AG04450 (cell line): ENCODE results near the gene RBM11. TPM values are rescaled to one million over a fixed set of nuclear protein-coding genes. Genes with fewer than 3 reads are reported as not detected.

Source experiments
- CTCF ChIA-PET: fragments of 300-600, 350-600 bp; formaldehyde crosslinking; extraction: SDS; loops from one replicate; lab custom pipeline; 2022; ENCODE audit warnings: antibody characterized with exemption, inconsistent platforms; lab: Charles Lee
- POLR2A ChIA-PET: fragments of 350-600 bp; formaldehyde crosslinking; extraction: SDS; loops from one replicate; lab custom pipeline; 2021; ENCODE audit warnings: antibody characterized with exemption, inconsistent platforms; lab: Yijun Ruan, JAX
- DNase-seq: peaks from one replicate; pipeline ENCODE4 v3.0.0-alpha.2; 2011; ENCODE audit warnings: low read depth, low spot score
- H3K27ac ChIP-seq: one replicate; pipeline ENCODE4 v1.5.1; 2012; ENCODE audit warnings: low read depth, low read length, control low read depth
- H3K27me3 ChIP-seq: one replicate; pipeline ENCODE4 v1.6.0; 2012; ENCODE audit warnings: low read length; ENCODE audit not compliant: control insufficient read depth, insufficient read depth
- H3K4me3 ChIP-seq: 2 replicates; pipeline ENCODE4 v1.5.1; 2011; ENCODE audit warnings: mild to moderate bottlenecking, low read depth, low read length, control low read depth
- H3K9me3 ChIP-seq: 2 replicates; pipeline ENCODE4 v1.5.1; 2012; ENCODE audit warnings: low read length; ENCODE audit not compliant: control insufficient read depth, insufficient read depth
- polyA plus RNA-seq: library from polyadenylated mRNA; depleted of rRNA; stranded (reverse); fragments of >200 nt; gene quantifications from 2 replicates; pipeline ENCODE4 v1.2.3, GENCODE V29; 2011
- TF ChIP-seq, protein P1 (sequence below): IDR thresholded peaks from 2 replicates; pipeline ENCODE4 v1.5.1; 2011; ENCODE audit warnings: low read depth, low read length, control low read depth, inconsistent platforms

The RBM11 gene
- polyA plus RNA-seq, 1 experiment: not detected

DNA sequence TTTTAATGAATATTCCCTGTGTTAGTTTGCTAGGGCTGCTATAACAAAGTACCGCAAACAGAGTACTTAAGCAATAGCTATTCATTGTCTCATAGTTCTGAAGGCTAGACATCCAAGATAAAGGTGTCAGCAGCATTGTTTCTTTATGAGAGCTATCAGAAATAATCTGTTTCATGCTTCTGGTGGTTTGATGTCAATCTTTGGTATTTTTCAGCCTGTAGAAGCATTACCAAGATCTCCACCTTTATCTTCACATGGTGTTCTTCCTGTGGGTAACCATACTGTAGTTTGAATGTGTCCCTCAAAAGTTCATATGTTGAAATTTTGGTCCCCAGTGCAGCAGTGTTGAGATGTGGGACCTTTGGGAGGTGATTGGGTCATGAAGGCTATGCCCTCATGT is 7.4 kb downstream of the RBM11 start:
- ChIA-PET CTCF (no interaction called here), POLR2A (no interaction called here)
- Histone ChIP-seq H3K4me3 (no peak overlapping the region), H3K27ac (no peak overlapping the region), H3K9me3 (no peaks in the 10 kb centered on the region; the same call in 1 of the 2 replicates), H3K27me3 (no peaks in the 10 kb centered on the region)
- TF ChIP-seq, protein P1, sequence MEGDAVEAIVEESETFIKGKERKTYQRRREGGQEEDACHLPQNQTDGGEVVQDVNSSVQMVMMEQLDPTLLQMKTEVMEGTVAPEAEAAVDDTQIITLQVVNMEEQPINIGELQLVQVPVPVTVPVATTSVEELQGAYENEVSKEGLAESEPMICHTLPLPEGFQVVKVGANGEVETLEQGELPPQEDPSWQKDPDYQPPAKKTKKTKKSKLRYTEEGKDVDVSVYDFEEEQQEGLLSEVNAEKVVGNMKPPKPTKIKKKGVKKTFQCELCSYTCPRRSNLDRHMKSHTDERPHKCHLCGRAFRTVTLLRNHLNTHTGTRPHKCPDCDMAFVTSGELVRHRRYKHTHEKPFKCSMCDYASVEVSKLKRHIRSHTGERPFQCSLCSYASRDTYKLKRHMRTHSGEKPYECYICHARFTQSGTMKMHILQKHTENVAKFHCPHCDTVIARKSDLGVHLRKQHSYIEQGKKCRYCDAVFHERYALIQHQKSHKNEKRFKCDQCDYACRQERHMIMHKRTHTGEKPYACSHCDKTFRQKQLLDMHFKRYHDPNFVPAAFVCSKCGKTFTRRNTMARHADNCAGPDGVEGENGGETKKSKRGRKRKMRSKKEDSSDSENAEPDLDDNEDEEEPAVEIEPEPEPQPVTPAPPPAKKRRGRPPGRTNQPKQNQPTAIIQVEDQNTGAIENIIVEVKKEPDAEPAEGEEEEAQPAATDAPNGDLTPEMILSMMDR: no peak
- DNase-seq: no peak

DNA sequence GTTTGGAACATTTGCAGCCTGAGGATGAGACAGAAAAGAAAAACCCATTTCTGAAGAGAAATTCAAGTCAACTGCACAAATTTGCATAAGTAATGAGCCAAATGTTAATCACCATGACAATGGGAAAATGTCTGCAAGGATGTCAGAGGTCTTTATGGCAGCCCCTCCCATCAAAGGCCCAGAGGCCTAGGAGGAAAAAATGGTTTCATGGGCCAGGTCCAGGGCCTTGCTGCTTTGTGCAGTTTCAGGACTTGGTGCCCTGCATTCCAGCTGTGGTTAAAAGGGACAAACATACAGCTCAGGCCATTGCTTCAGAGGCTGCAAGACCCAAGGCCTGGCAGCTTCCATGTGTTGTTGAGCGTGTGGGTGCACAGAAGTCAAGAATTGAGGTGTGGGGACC is 13.4 kb downstream of the RBM11 start:
- ChIA-PET POLR2A (no interaction called here), CTCF (no interaction called here)
- Histone ChIP-seq H3K4me3 (no peak overlapping the region), H3K27ac (no peak overlapping the region), H3K27me3 (no peaks in the 10 kb centered on the region), H3K9me3 (peaks cover 7% of the 10 kb centered on the region)
- TF ChIP-seq, protein P1: no peak
- no peak for DNase-seq

GRCh38 chr21:14235101-14235500 is 19.1 kb downstream of the RBM11 start:
- no peak for DNase-seq
- TF ChIP-seq, protein P1: no peak
- Histone ChIP-seq H3K9me3 (peaks cover 3% of the 10 kb centered on the region; the same call in 1 of the 2 replicates), H3K27me3 (no peaks in the 10 kb centered on the region), H3K4me3 (no peak overlapping the region), H3K27ac (no peak overlapping the region)
- ChIA-PET CTCF (no interaction called here), POLR2A (interaction anchor here (0.7 kb wide), 1 partner anchor 1393 kb away, joined by 4 read pairs; no protein-coding TSS in a partner anchor)

DNA sequence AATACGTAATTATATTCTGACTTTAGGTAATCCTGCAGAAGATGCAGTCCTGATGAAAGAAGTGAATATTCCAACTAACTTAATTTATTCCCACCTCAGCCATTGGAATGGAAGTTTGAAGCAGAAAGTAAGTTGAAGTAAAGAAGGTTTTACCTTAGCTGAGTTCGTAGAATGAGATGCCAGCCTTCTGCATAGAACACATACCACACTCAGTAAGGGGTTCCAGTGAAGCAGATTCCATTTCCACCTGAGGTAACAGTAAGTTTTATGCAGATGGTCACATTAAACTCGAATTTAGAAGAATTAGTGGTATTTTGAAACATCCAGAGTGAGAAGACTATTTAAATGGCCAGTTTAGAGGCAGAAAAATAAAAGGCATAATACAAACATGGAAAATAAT is 20.2 kb downstream of the RBM11 start:
- Histone ChIP-seq H3K9me3 (no peaks in the 10 kb centered on the region), H3K27ac (no peak overlapping the region), H3K27me3 (no peaks in the 10 kb centered on the region), H3K4me3 (no peak overlapping the region)
- POLR2A ChIA-PET: no interaction called here
- CTCF ChIA-PET: no interaction called here
- DNase-seq: no peak
- TF ChIP-seq, protein P1: no peak

GRCh38 chr21:14239281-14239680 is 23.3 kb downstream of the RBM11 start:
- Histone ChIP-seq H3K9me3 (no peaks in the 10 kb centered on the region), H3K27me3 (no peaks in the 10 kb centered on the region), H3K27ac (no peak overlapping the region), H3K4me3 (no peak overlapping the region)
- ChIA-PET CTCF (interaction anchor here (1.6 to 2.1 kb wide), 2 partner anchors 14 to 21 kb away, joined by 5 to 6 read pairs; no protein-coding TSS in a partner anchor), POLR2A (no interaction called here)
- TF ChIP-seq, protein P1: no peak
- DNase-seq: no peak
